Calu3 (cell line): ENCODE data around the gene HACD1. TPM values are rescaled to one million over a fixed set of nuclear protein-coding genes. Genes with fewer than 3 reads are reported as not detected.
A peak's percentile ranks its signal among the peaks of the same experiment; 100 is the strongest.

Source experiments
- BruUV-seq: library from RNA; stranded (reverse); fragments of 400-500 nt; replicated peaks from 2 replicates; lab custom pipeline; 2021; lab: Mats Ljungman, UMichigan
- CTCF ChIA-PET: fragments of 300-600 bp; sonication (Branson Sonifier 250); formaldehyde crosslinking; loops from one replicate; lab custom pipeline; 2022; ENCODE audit warnings: antibody characterized with exemption; lab: Charles Lee
- DNase-seq: peaks from one replicate; pipeline ENCODE4 v3.0.0; 2022
- H3K27ac Mint-ChIP-seq: one replicate; pipeline ENCODE4 v1.8.0; 2022; ENCODE audit warnings: mixed read lengths; ENCODE audit not compliant: unreplicated experiment
- H3K27me3 Mint-ChIP-seq: one replicate; pipeline ENCODE4 v1.8.0; 2022; ENCODE audit warnings: mixed read lengths; ENCODE audit not compliant: unreplicated experiment
- H3K36me3 Mint-ChIP-seq: one replicate; pipeline ENCODE4 v1.8.0; 2022; ENCODE audit warnings: mild to moderate bottlenecking, moderate library complexity, mixed read lengths; ENCODE audit not compliant: insufficient read depth, unreplicated experiment
- H3K4me1 Mint-ChIP-seq: one replicate; pipeline ENCODE4 v1.8.0; 2022; ENCODE audit warnings: mild to moderate bottlenecking, low read depth, mixed read lengths; ENCODE audit not compliant: unreplicated experiment
- H3K4me3 Mint-ChIP-seq: one replicate; pipeline ENCODE4 v1.8.0; 2022; ENCODE audit warnings: mild to moderate bottlenecking, low read depth, moderate library complexity, mixed read lengths; ENCODE audit not compliant: unreplicated experiment
- H3K9me3 Mint-ChIP-seq: one replicate; pipeline ENCODE4 v1.8.0; 2022; ENCODE audit warnings: low read depth, mixed read lengths; ENCODE audit not compliant: unreplicated experiment
- intact Hi-C: fragments of 100-400 bp; cut with micrococcal nuclease; formaldehyde crosslinking; loops from one replicate; pipeline ENCODE4 v1.10.0; 2022; ENCODE audit not compliant: unreplicated experiment
- total RNA-seq: library from RNA; stranded (reverse); gene quantifications from 2 replicates; pipeline ENCODE4 v1.2.3, GENCODE V29; 2022
- TF ChIP-seq, protein P1 (sequence below): fragments of 200-600 bp; IDR thresholded peaks from one replicate; pipeline ENCODE4 v1.8.0; 2022; ENCODE audit warnings: antibody characterized with exemption; ENCODE audit not compliant: unreplicated experiment

The HACD1 gene
- total RNA-seq, 1 experiment from 2014 or later, result 17.3 TPM

DNA sequence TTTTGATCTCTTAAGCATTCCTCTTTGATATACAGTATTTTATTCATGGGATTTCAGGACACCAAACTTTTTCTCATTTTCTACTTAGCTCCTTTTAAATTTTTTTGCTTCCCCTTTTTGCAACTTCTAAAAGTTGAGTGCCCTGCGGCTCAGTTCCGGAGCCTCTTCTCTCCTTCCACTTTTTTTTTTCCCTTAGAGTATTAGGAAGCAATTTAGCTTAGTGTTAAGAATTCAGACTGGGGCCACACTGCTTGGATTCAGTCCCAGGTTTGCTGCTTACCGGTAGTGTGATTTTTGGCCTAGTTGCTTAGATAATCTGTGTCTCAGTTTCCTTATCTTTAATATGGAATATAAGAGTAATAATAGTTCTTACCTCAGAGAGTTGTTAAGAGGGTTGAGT is 30.2 kb upstream of the HACD1 start:
- CTCF ChIA-PET, result no interaction called here
- TF ChIP-seq, protein P1, sequence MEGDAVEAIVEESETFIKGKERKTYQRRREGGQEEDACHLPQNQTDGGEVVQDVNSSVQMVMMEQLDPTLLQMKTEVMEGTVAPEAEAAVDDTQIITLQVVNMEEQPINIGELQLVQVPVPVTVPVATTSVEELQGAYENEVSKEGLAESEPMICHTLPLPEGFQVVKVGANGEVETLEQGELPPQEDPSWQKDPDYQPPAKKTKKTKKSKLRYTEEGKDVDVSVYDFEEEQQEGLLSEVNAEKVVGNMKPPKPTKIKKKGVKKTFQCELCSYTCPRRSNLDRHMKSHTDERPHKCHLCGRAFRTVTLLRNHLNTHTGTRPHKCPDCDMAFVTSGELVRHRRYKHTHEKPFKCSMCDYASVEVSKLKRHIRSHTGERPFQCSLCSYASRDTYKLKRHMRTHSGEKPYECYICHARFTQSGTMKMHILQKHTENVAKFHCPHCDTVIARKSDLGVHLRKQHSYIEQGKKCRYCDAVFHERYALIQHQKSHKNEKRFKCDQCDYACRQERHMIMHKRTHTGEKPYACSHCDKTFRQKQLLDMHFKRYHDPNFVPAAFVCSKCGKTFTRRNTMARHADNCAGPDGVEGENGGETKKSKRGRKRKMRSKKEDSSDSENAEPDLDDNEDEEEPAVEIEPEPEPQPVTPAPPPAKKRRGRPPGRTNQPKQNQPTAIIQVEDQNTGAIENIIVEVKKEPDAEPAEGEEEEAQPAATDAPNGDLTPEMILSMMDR, result no peak
- no peak overlapping the region for H3K27ac Mint-ChIP-seq
- intact Hi-C loops, result no loop called here
- peaks cover 24% of the 10 kb centered on the region for H3K36me3 Mint-ChIP-seq
- no TSS peak for BruUV-seq
- DNase-seq, result no peak
- H3K27me3 Mint-ChIP-seq, result no peaks in the 10 kb centered on the region
- H3K4me1 Mint-ChIP-seq, result no peaks in the 10 kb centered on the region
- peaks cover 2% of the 10 kb centered on the region for H3K9me3 Mint-ChIP-seq
- H3K4me3 Mint-ChIP-seq, result no peak overlapping the region

DNA sequence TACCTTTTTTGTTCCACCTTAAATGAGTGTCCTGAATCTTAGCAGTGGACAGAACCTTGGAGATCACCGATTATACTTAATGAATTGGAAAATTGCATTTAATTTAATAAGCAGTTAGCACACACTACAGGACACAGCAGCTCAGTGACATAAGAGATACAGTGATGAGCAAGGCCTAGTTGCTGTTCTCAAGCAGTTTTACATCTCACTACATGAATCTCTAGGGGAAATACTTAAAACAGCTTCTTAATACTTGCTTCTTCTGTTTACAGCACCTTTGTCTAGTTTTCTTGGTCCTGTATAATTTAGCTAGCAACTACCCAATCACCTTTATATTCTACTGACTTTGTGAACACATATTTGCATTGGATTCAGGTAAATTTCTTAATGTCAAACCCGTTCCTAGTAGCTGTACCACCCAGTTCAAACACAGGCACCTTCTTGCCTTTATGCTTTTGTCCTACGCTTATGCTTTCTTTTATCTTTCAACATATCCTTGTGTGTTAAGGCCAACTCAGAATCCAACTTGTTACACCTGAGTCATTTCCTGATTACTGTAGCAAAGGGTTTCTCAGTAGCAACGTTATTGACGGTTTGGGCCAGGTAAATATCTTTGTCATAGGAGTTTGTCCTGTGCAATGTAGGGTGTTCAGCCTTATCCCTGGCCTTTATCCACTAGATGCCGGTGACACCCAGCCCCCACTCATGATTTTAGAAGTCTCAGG is 28.6 kb upstream of the HACD1 start:
- Mint-ChIP-seq H3K9me3 (peaks cover 2% of the 10 kb centered on the region), H3K36me3 (peaks cover 23% of the 10 kb centered on the region), H3K27ac (peak overlapping the region; percentile 97), H3K4me1 (no peaks in the 10 kb centered on the region), H3K27me3 (no peaks in the 10 kb centered on the region), H3K4me3 (peak overlapping the region; percentile 96)
- peak; percentile 3 for DNase-seq
- TF ChIP-seq, protein P1, result no peak
- intact Hi-C loops, result no loop called here
- CTCF ChIA-PET, result no interaction called here
- BruUV-seq, result no TSS peak

DNA sequence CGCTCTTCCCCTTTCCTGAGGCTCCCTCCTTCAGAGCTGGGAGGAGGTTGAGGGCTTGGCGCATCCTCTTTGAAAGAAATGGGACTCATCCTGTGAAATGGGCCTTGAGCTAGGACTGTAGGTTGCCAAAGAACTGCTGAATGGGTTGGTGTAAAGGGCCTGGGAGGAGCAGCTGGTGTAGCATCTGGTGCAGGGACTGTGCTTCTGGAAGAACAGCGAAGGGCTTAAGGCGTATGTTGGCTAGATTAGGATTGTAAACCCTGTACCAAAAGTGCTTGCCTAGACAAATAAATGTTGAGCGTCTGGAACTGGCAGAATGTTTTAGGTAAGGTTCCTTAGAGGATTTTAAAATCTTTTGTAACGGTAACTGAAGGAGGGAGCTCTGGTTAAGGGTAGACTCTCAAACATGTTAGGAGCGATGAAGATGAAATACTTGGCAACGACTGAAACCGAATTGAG is 27.3 kb upstream of the HACD1 start:
- H3K36me3 Mint-ChIP-seq, result peaks cover 20% of the 10 kb centered on the region
- TSS peak; percentile 35 for BruUV-seq

DNA sequence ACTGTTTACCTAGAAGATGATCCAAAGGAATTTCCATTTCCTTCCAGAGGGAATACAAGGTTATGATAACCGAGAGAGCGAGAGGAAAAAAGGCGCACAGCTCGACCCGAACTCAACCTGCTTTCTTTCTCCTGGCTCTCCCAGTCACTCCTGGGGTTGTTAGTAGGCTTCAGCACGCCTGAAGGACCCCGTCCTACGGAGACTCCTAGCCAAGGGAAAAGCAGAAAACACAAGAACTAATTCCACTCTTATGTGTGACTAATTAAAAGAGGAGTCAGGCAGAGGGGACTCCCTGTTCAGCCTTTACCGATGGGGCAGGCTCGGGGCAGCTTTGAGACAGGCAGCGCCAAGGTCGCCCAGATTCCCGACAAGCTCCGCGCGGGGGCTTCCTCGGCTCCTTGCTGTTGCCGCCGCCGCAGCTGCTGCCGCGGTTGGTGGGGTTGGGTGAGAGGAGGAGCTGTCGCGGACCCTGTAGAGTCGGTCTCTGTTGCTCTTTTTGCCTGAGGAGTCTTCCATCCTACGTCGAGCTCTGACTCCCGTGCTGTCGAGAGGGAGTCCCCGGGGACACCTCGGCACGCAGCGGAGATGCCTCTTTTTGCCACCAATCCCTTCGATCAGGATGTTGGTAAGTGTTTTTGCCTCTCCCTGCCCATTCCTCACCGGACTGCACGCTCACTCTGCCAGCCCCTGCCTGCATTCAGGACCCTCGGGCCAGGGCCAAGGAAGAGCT is 26.7 kb upstream of the HACD1 start, which contains the start of gene STAM:
Gene STAM, plus strand, starts transcription at position 397 of the 730 bp plus-strand sequence. Its CDS starts 189 bp downstream, at position 586.
- no peaks in the 10 kb centered on the region for H3K27me3 Mint-ChIP-seq
- peak within 1 kb of the TSS; percentile 97 for H3K27ac Mint-ChIP-seq
- DNase-seq, result peak; percentile 82
- no peaks in the 10 kb centered on the region for H3K4me1 Mint-ChIP-seq
- BruUV-seq, result no TSS peak
- H3K9me3 Mint-ChIP-seq, result peaks cover 2% of the 10 kb centered on the region
- H3K36me3 Mint-ChIP-seq, result peaks cover 20% of the 10 kb centered on the region
- CTCF ChIA-PET, result interaction anchor here (0.6 to 1.8 kb wide), 5 partner anchors 10 to 430 kb away, joined by 3 to 8 read pairs (median 4); partner anchors contain the start of gene HACD1
- intact Hi-C loops, result no loop called here
- TF ChIP-seq, protein P1, result no peak
- peak within 1 kb of the TSS; percentile 96 for H3K4me3 Mint-ChIP-seq

More for the DNA sequence above, 27.3 kb upstream of the HACD1 start:
- intact Hi-C loops, result no loop called here
- Mint-ChIP-seq H3K27me3 (no peaks in the 10 kb centered on the region), H3K27ac (peak overlapping the region; percentile 97), H3K9me3 (peaks cover 2% of the 10 kb centered on the region), H3K4me1 (no peaks in the 10 kb centered on the region), H3K4me3 (peak overlapping the region; percentile 96)
- CTCF ChIA-PET, result interaction anchor here (1.0 to 1.8 kb wide), 3 partner anchors 9 to 431 kb away, joined by 3 to 8 read pairs (median 3); partner anchors contain the start of gene HACD1
- peak; percentile 8 for DNase-seq
- TF ChIP-seq, protein P1, result no peak
